SK-N-SH (cell line): ENCODE data around the gene FHOD3. TPM values are rescaled to one million over a fixed set of nuclear protein-coding genes. Genes with fewer than 3 reads are reported as not detected.

Source experiments
- CTCF ChIA-PET: fragments of 300-600, 350-600 bp; formaldehyde crosslinking; extraction: SDS; loops from one replicate; lab custom pipeline; 2021; lab: Yijun Ruan, JAX
- POLR2A ChIA-PET: fragments of 350-600 bp; sonication (Branson Sonifier 250); formaldehyde crosslinking; extraction: SDS; loops from one replicate; lab custom pipeline; 2020; ENCODE audit warnings: antibody characterized with exemption, inconsistent platforms; lab: Yijun Ruan, JAX
- DNase-seq: peaks from one replicate; pipeline ENCODE4 v3.0.0; 2012
- H2AFZ ChIP-seq: fragments of 200-600 bp; sonication (generic); 2 replicates; pipeline ENCODE4 v1.8.1; 2016; ENCODE audit warnings: antibody characterized with exemption, mild to moderate bottlenecking, low read depth
- H3F3A ChIP-seq: fragments of 200-600 bp; sonication (generic); replicated peaks from 2 replicates; pipeline ENCODE3; 2016; ENCODE audit warnings: antibody characterized with exemption, mild to moderate bottlenecking; ENCODE audit not compliant: insufficient read depth
- H3K27ac ChIP-seq, 2 experiments: fragments of 200-500 bp in 1 of 2; fragments of 200-600 bp in 1 of 2; sonication (Bioruptor generic) in 1 of 2; sonication (generic), shearing (Covaris generic) in 1 of 2; 2 replicates each; pipeline versions ENCODE4 v1.5.1 to v1.6.1; 2014 to 2016; ENCODE audit warnings: low read depth in 2 of 2, inconsistent platforms in 1 of 2, low read length in 1 of 2, mild to moderate bottlenecking in 1 of 2, mixed read lengths in 1 of 2
- H3K27me3 ChIP-seq: fragments of 200-600 bp; sonication (generic), shearing (Covaris generic); 2 replicates; pipeline ENCODE4 v1.6.1; 2016; ENCODE audit warnings: mixed run types; ENCODE audit not compliant: insufficient read depth
- H3K36me3 ChIP-seq, 2 experiments: fragments of 200-500 bp in 1 of 2; fragments of 200-600 bp in 1 of 2; sonication (Bioruptor generic) in 1 of 2; sonication (generic) in 1 of 2; replicated peaks in 1 of 2; 2 replicates each; pipeline versions ENCODE3 to v1.5.1; 2014 to 2016; ENCODE audit warnings: low read length in 1 of 2, mild to moderate bottlenecking in 1 of 2; ENCODE audit not compliant: insufficient read depth in 2 of 2, control insufficient read depth in 1 of 2
- H3K4me1 ChIP-seq, 2 experiments: fragments of 200-500 bp in 1 of 2; fragments of 200-600 bp in 1 of 2; sonication (Bioruptor generic) in 1 of 2; sonication (generic), shearing (Covaris generic) in 1 of 2; 2 replicates each; pipeline versions ENCODE4 v1.5.1 to v1.6.1; 2014 to 2016; ENCODE audit warnings: low read depth in 1 of 2, low read length in 1 of 2, mixed run types in 1 of 2; ENCODE audit not compliant: insufficient read depth in 2 of 2, control insufficient read depth in 1 of 2
- H3K4me2 ChIP-seq: fragments of 200-600 bp; sonication (generic), shearing (Covaris generic); 2 replicates; pipeline ENCODE4 v1.6.1; 2017; ENCODE audit warnings: mixed run types
- H3K4me3 ChIP-seq, 2 experiments: fragments of 200-500 bp in 1 of 2; fragments of 200-600 bp in 1 of 2; sonication (Bioruptor generic) in 1 of 2; sonication (generic), shearing (Covaris generic) in 1 of 2; 2 replicates each; pipeline versions ENCODE4 v1.5.1 to v1.8.1; 2014 to 2016; ENCODE audit warnings: low read depth in 2 of 2, inconsistent platforms in 1 of 2, low read length in 1 of 2, mild to moderate bottlenecking in 1 of 2, mixed read lengths in 1 of 2, moderate library complexity in 1 of 2
- H3K79me2 ChIP-seq: fragments of 200-600 bp; sonication (generic); 2 replicates; pipeline ENCODE4 v1.8.1; 2017; ENCODE audit warnings: mild to moderate bottlenecking; ENCODE audit not compliant: insufficient read depth
- H3K9ac ChIP-seq: fragments of 200-600 bp; sonication (generic); 2 replicates; pipeline ENCODE4 v1.6.1; 2017; ENCODE audit warnings: mixed run types
- H3K9me2 ChIP-seq: fragments of 200-600 bp; sonication (generic); 2 replicates; pipeline ENCODE4 v1.6.1; 2017; ENCODE audit warnings: mixed run types
- H3K9me3 ChIP-seq: fragments of 200-600 bp; sonication (generic); 2 replicates; pipeline ENCODE4 v1.6.1; 2017; ENCODE audit warnings: mixed run types, mild to moderate bottlenecking, moderate library complexity
- H4K20me1 ChIP-seq: fragments of 200-600 bp; sonication (generic); 2 replicates; pipeline ENCODE4 v1.6.1; 2017; ENCODE audit warnings: mild to moderate bottlenecking, mixed run types; ENCODE audit not compliant: insufficient read depth
- FOSL2 ChIP-seq: IDR thresholded peaks from 2 replicates; pipeline ENCODE4 v1.4.0; 2012; ENCODE audit warnings: low read depth, mild to moderate bottlenecking, moderate library complexity, borderline replicate concordance
- GABPA ChIP-seq: IDR thresholded peaks from 2 replicates; pipeline ENCODE4 v1.4.0; 2012; ENCODE audit warnings: low read depth, mild to moderate bottlenecking
- GATA2 ChIP-seq: sonication (generic); formaldehyde crosslinking; IDR thresholded peaks from 2 replicates; pipeline ENCODE4 v1.5.0; 2020; ENCODE audit warnings: mild to moderate bottlenecking, missing genetic modification reagents
- IRF3 ChIP-seq: fragments of 150-350 bp; IDR thresholded peaks from 2 replicates; pipeline ENCODE4 v1.6.1; 2016; ENCODE audit warnings: mild to moderate bottlenecking, low read depth, low read length
- NFIC ChIP-seq: IDR thresholded peaks from 2 replicates; pipeline ENCODE4 v1.4.0; 2012; ENCODE audit warnings: borderline replicate concordance
- NRF1 ChIP-seq: IDR thresholded peaks from 2 replicates; pipeline ENCODE4 v1.6.1; 2012; ENCODE audit warnings: low read depth, mild to moderate bottlenecking, low read length
- RFX5 ChIP-seq: IDR thresholded peaks from 2 replicates; pipeline ENCODE4 v1.6.1; 2012; ENCODE audit warnings: mild to moderate bottlenecking, improper control_type of control experiment, low read length
- RXRA ChIP-seq: IDR thresholded peaks from 2 replicates; pipeline ENCODE4 v1.4.0; 2012; ENCODE audit warnings: low read depth, mild to moderate bottlenecking, borderline replicate concordance
- SIN3A ChIP-seq: IDR thresholded peaks from 2 replicates; pipeline ENCODE4 v1.6.1; 2012; ENCODE audit warnings: low read depth, mild to moderate bottlenecking, low read length, moderate library complexity, borderline replicate concordance
- SMC3 ChIP-seq: IDR thresholded peaks from 2 replicates; pipeline ENCODE4 v1.6.1; 2012; ENCODE audit warnings: low read depth, low read length, improper control_type of control experiment
- TEAD4 ChIP-seq: IDR thresholded peaks from 2 replicates; pipeline ENCODE4 v1.4.0; 2012; ENCODE audit warnings: mild to moderate bottlenecking, borderline replicate concordance; ENCODE audit not compliant: insufficient read depth
- YY1 ChIP-seq: IDR thresholded peaks from 2 replicates; pipeline ENCODE4 v1.4.0; 2012; ENCODE audit warnings: low read depth, mild to moderate bottlenecking
- WGBS: methylation state at CpG from one replicate; pipeline ENCODE4 v1.1.6; 2017; ENCODE audit warnings: low lambda C conversion rate; 5-methylcytosine and 5-hydroxymethylcytosine counted together
- polyA plus RNA-seq, 3 experiments: library from polyadenylated mRNA; depleted of rRNA; stranded (reverse); fragments of >200 nt; gene quantifications; 2 replicates each; pipeline ENCODE4 v1.2.3, GENCODE V29; 2012
- TF ChIP-seq, protein P1 (sequence below): IDR thresholded peaks from 2 replicates; pipeline ENCODE4 v1.6.1; 2012; ENCODE audit warnings: mild to moderate bottlenecking, low read depth, low read length, moderate library complexity
- TF ChIP-seq, protein P2 (sequence below): fragments of 200-600 bp; sonication (generic); IDR thresholded peaks from 2 replicates; pipeline ENCODE4 v1.6.1; 2017; ENCODE audit warnings: antibody characterized with exemption, mild to moderate bottlenecking, moderate library complexity

FHOD3 gene
- polyA plus RNA-seq, 1 of the 3 experiments (the other 2 are of a cell fraction), result 10.9 TPM

DNA sequence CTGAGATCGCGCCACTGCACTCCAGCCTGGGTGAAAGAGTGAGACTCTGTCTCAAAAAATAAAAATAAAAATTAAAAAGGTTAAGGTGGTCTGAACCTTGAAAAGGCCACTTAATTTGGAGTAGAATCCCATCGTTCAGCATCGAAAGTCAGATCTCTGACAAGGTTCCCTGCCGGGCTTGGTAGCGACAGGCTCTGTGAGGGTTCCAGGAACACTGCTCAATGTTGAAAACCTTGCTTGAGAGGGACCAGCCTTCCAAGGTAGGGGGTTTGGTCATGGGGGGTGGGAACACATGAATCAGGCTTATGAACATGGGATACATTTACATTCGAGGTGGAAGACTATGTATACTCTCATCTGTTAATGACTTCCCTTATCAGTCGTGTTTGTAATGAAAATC lies 232.2 kb downstream of the FHOD3 start:
- no peaks in the 10 kb centered on the region for H4K20me1 ChIP-seq
- H3K27ac ChIP-seq, result no peak overlapping the region
- H3K27me3 ChIP-seq, result no peaks in the 10 kb centered on the region
- H3K36me3 ChIP-seq, result no peaks in the 10 kb centered on the region
- H3K9me2 ChIP-seq, result no peaks in the 10 kb centered on the region
- H3K4me1 ChIP-seq, result peaks cover 0 to 8% of the 10 kb centered on the region in 2 experiments; a peak in 1 of 4 replicates
- H3F3A ChIP-seq, result no peaks in the 10 kb centered on the region
- H3K4me3 ChIP-seq, result no peak overlapping the region
- H3K9ac ChIP-seq, result no peak overlapping the region
- no peak overlapping the region for H2AFZ ChIP-seq
- DNase-seq, result no peak
- CTCF ChIA-PET, result no interaction called here
- TF ChIP-seq, protein P1, sequence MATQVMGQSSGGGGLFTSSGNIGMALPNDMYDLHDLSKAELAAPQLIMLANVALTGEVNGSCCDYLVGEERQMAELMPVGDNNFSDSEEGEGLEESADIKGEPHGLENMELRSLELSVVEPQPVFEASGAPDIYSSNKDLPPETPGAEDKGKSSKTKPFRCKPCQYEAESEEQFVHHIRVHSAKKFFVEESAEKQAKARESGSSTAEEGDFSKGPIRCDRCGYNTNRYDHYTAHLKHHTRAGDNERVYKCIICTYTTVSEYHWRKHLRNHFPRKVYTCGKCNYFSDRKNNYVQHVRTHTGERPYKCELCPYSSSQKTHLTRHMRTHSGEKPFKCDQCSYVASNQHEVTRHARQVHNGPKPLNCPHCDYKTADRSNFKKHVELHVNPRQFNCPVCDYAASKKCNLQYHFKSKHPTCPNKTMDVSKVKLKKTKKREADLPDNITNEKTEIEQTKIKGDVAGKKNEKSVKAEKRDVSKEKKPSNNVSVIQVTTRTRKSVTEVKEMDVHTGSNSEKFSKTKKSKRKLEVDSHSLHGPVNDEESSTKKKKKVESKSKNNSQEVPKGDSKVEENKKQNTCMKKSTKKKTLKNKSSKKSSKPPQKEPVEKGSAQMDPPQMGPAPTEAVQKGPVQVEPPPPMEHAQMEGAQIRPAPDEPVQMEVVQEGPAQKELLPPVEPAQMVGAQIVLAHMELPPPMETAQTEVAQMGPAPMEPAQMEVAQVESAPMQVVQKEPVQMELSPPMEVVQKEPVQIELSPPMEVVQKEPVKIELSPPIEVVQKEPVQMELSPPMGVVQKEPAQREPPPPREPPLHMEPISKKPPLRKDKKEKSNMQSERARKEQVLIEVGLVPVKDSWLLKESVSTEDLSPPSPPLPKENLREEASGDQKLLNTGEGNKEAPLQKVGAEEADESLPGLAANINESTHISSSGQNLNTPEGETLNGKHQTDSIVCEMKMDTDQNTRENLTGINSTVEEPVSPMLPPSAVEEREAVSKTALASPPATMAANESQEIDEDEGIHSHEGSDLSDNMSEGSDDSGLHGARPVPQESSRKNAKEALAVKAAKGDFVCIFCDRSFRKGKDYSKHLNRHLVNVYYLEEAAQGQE, result no peak
- TF ChIP-seq YY1 (no peak), RXRA (no peak), RFX5 (no peak), TEAD4 (no peak), FOSL2 (no peak), IRF3 (no peak), SIN3A (no peak), NRF1 (no peak), SMC3 (no peak), NFIC (no peak), GATA2 (CRISPR knock-in tag) (no peak), GABPA (no peak)
- TF ChIP-seq, protein P2, sequence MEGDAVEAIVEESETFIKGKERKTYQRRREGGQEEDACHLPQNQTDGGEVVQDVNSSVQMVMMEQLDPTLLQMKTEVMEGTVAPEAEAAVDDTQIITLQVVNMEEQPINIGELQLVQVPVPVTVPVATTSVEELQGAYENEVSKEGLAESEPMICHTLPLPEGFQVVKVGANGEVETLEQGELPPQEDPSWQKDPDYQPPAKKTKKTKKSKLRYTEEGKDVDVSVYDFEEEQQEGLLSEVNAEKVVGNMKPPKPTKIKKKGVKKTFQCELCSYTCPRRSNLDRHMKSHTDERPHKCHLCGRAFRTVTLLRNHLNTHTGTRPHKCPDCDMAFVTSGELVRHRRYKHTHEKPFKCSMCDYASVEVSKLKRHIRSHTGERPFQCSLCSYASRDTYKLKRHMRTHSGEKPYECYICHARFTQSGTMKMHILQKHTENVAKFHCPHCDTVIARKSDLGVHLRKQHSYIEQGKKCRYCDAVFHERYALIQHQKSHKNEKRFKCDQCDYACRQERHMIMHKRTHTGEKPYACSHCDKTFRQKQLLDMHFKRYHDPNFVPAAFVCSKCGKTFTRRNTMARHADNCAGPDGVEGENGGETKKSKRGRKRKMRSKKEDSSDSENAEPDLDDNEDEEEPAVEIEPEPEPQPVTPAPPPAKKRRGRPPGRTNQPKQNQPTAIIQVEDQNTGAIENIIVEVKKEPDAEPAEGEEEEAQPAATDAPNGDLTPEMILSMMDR, result no peak
- TF ChIP-seq, all 33 proteins: peak for 0
- 85% methylated on average over 8 of the region's 8 CpGs for WGBS
- Histone ChIP-seq H3K4me2 (no peak overlapping the region), H3K9me3 (no peaks in the 10 kb centered on the region), H3K79me2 (no peaks in the 10 kb centered on the region)
- POLR2A ChIA-PET, result no interaction called here
